ENCODE results near the gene CD226.
"Not testable (repeated sequence)": the region's sequence is repeated elsewhere in the genome, so short reads cannot be mapped to it uniquely, and the experiment has no call there.

Gene CD226

DNA sequence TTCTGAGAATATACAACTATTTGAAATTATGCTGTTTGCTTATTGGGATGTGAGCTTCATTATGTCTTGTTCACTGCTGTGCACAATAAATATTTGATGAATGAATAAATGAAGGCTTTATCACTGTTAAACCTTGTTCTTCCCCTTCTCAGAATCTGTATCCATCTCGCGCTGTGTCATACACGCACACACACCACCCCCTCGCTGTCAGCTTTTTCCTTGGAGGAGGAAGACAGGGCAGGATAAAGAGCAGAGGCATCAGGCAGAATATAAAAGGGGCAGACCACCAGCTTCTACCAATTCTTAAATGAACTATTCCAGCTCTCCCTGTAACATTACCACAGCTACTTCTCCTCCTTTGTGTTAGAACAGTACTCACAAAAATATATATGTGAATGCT lies 75.0 kb downstream of the CD226 start:
- DNase-seq (ENCODE audit: low spot score), result no peak

DNA sequence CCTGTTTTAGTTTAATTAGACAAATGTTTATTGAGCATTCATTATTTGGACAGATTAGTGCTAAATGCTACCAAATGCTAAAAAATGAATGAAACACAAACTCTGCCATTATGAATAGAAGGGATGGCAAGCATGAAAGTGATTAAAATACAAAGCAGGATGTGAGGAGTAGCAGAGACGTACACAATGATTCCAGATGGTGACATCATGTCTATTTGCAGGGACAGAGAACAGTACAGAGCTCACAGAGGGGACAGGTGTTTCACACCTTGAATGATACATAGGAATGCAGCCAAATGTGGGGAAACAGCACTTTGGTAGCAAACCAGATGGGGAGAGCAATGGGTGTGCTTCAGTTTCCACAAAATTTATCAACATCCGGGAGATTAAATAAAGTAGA lies 76.3 kb downstream of the CD226 start:
- no peak for DNase-seq (ENCODE audit: low spot score)

DNA sequence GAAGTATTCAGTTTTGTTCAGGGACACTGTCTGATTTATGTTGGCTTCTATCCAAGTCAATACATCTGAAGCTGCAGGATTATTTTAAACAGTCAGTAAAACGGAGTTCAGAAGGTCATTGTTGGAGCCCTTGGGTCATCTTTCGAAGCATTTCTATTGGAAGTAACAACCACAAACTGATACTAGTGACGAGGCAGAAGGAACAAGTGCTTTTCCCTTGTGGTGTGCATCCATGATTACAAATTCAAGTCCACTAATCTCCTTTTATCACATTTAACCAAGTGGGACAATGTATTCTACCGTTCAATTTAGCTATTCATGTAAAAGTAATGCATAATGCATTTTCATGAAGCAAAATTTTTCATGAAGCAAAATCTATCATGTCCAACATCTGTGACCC lies 76.9 kb downstream of the CD226 start:
- no peak for DNase-seq (ENCODE audit: low spot score)

DNA sequence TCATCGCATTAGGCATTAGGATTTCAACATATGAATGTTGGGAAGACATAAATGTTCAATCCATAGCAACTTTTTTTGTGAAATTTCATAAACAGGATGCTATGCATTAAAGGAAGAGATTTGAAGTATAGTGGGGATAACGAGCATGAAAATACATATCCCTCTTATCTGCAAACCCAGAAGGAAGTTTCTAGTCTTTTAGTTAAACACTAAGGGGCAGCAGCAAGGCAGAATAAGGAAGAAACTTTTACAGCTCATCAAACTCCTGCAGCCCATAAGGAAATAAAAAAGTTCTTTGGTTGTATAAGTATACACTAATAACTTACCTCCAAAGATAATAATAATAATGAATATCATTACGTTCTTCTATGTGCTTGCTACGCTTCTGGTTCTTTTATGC lies 81.5 kb downstream of the CD226 start:
- DNase-seq (ENCODE audit: low spot score), result no peak

DNA sequence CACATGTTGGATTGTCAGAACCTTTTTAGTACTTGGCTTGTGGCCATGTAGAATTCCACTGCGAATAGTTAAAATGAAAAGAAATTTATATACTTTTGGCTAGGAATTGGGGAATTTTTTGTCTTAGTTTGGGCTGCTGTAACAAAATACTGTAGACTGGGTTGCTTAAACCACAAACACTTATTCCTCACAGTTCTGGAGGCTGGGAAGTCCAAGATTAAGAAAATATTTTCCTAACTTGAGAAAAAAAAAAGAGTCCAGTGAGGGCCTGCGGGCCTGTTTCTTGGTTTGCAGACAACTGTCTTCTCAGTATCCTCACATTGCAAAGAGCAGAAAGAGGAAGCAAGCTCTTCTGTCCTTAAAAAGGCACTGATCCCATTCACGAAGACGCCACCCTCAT lies 81.9 kb downstream of the CD226 start:
- DNase-seq (ENCODE audit: low spot score), result no peak

DNA sequence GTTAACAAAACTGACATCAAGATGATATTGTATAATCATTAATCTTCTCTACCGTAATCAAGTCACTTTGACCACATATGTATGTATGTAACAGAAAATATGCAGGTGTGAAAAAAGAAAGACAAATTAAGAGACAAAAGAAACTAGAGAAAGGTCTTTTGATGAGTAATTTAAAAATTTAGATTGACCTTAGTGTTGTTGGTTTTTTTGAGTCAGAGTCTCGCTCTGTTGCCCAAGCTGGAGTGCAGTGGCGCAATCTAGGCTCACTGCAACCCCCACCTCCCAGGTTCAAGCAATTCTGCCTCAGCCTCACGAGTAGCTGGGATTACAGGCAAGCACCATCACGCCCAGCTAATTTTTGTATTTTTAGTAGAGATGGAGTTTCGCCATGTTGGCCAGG lies 82.9 kb downstream of the CD226 start:
- DNase-seq (ENCODE audit: low spot score), result not testable (repeated sequence)

DNA sequence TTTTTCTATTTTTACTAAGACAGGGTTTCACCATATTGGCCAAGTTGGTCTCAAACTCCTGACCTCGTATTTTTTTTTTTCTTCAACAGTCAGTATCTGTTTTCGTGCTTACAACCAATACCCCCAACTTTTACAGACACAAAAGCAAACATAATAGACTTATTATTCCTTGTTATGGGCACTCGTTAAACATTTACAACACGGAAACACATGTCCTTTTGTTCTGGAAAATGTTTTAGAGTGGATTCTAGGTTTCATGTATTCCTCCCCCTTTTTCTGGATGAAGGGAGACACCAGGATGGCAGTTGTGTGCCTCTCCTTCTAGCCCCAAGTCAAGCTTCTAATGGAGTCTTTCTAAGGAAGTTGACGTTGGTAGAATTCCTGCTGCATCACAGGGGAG lies 88.8 kb downstream of the CD226 start:
- DNase-seq (ENCODE audit: low spot score), result no peak

DNA sequence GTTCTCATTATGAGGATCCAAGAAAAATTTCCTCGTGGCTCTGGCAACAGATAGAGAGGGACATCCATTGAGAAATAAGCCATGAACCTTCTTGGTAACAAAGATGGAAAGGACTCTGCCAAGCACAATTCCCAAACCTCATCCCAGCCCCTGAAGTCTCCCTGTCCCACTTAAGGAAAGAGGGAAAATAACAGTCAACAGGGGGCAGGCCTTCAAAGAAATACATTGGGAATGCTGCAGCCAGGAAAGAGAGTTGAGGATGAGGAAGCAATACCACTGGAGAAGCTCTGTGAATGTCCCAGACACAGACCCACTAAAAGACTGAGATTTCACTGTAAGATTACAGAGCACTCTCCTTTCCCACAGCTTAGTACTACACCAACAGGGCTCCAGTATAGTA lies 93.2 kb downstream of the CD226 start:
- no peak for DNase-seq (ENCODE audit: low spot score)

DNA sequence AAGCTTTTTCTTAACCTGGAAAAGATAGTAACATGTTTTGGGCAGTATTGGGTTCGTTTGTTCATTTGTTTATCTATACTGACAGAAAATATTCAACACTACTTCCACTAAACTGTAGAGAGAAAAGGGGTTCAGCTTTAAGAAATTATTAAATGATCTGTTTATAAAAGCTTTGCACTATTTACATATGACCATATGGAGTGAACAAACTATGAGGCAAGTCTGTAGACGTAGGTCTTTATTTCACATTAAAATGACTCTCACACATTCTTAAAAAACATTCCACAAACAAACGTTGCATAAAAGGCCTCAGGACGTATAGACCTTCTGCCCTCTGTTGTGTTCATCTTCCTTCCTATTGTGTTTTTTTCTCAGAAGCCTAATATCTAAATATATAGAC lies 94.6 kb downstream of the CD226 start:
- DNase-seq (ENCODE audit: low spot score), result no peak

DNA sequence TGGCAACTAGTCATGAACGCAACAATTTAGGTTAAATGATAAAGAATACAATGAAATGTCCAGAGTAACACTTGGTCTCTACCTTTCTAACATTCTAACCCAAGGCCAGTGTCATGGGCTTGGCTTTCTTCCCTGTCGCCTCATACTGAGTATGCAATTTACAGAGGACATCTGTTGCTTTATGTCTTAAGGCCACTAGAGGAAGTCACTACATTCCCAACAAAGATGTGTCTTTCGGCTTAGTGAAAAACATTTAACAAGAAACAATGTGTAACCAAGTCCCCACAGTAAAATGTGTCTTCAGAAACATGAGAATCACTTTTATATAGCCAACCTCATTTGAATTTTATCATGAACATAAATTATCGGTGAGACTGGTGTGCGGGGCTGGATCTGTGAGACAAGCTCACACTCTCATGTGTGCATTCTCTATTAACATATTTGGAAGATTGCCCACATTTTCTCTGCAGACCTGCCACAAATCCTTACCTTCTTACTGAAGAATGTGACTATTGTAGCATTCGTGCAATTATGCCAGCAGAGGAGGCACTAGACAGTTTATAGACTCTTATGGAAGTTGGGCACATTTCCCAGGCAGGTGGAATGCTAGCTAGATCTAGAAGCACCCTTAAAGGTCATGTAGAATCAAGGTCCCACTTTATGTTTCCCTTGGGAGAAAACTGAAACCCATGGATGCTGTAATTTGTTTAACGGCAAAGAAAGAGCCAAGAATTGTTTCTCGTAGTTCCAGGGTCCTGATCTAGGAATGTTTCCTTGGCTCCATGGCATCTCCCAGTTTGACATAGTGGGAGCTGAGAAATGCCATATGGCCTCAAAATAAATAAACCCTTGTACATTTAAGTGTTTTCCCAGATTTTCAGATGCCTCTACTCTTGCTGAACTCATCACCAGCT lies 101.8 kb downstream of the CD226 start:
- DNase-seq (ENCODE audit: low spot score), result no peak

DNA sequence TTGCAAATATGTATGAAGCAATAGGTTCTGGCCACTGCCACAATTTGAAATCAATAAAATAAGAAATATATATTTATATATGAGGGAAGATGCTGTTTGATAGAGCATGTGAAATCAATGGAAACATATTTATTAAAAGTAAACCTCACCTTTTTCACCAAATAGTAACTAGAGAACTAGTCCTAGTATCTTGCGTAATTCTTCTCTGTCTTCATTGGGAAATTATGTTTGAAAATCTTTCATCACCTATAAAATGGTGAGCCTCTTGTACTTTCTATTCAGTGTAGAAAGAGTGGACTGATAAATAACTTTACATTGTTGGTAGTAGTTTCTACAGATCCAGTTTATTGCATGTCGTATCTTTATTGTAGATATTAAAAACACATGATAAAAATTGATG lies 103.0 kb downstream of the CD226 start:
- DNase-seq (ENCODE audit: low spot score), result no peak

DNA sequence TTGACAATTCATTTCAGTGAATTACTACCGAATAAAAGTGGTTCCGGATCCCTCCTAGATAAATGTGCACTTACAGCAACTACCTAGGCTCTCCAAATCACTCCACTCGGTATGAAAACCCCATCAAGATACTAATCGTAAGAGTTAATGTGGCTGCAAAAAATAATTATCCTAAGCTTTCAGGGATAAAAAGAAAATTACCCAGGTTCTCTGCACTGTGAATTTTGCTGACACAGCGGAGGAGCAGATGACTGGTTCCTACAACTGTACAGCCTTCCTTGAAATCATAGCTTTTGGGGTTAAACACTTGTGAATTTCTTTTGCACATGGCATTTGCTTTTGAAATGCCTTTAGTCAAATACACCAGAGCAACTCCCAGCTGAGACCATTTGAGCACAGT lies 104.7 kb downstream of the CD226 start:
- no peak for DNase-seq (ENCODE audit: low spot score)

DNA sequence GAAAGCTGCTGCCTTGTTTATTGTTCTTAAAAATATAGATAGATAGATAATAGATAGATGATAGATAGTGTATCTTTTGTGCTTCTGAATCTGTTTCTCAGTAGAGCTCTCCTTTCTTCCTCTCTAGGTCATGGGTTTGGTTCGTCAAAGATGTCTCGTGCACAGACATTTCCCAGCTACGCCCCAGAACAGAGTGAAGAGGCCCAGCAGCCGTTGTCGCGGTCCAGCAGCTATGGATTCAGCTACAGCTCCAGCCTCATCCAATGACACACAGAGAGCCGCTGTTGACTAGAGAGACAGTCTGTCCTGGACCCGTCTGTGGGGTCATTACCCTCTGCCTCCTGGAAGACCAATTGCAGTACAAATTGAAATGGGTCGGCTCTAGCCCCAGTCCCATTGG lies 106.6 kb downstream of the CD226 start:
- DNase-seq (ENCODE audit: low spot score), result no peak

DNA sequence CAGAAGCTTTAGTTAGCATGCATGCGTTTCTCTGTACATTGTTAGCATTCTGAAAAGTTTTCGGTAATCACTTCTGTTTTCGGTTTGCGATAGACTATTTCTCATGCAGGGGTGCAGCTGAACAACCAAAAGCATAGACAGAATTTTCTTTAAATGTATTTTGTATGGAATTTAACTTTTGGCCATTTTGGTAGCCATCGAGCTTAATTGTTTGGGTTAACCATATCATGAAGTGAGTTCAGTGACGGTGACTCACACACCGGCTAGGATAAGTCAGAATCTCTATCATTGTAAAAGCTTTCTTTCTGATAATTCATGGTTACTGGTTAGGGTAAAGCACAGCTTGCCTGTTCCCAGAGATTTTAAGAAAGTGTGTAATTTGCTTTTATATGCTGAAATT lies 107.2 kb downstream of the CD226 start:
- DNase-seq (ENCODE audit: low spot score), result no peak

DNA sequence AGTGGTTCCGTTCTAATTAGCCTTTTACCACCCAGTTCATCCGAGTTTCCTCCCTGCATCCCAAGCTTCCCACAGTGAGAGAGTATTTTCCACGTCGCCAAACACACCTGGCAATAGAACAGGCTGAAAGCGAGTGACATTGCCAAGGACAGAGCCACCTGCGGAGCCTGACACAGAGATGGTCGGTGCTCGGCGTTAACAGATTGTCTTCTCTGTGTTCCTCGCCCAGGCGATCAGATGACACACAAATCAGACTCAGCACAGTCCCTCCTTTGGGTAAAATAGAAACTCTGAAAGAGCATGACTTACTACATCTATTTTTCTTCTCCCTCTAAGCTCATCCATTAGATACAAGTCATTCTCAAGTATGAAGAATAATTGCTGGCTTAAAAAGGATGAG lies 107.7 kb downstream of the CD226 start:
- no peak for DNase-seq (ENCODE audit: low spot score)

DNA sequence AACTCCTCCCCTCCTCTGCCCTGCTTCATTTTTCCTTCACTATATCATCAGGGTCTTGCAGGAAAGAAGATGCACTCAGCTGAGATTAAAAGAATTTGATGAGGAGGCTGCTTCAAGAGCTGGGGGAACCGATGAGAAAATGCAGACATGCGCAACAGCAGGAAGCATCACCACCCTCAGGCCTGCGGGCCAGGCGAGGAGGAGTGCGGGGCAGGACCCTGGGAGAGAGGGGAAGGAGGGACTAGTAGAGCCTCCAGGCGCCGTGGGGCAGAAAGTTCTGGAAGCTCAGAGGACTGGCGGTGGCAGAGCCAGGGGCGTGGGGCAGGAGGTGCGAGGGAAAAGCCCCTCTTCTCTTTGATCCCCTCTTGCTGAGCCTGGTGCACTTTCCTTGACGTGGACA lies 108.2 kb downstream of the CD226 start:
- DNase-seq (ENCODE audit: low spot score), result no peak

DNA sequence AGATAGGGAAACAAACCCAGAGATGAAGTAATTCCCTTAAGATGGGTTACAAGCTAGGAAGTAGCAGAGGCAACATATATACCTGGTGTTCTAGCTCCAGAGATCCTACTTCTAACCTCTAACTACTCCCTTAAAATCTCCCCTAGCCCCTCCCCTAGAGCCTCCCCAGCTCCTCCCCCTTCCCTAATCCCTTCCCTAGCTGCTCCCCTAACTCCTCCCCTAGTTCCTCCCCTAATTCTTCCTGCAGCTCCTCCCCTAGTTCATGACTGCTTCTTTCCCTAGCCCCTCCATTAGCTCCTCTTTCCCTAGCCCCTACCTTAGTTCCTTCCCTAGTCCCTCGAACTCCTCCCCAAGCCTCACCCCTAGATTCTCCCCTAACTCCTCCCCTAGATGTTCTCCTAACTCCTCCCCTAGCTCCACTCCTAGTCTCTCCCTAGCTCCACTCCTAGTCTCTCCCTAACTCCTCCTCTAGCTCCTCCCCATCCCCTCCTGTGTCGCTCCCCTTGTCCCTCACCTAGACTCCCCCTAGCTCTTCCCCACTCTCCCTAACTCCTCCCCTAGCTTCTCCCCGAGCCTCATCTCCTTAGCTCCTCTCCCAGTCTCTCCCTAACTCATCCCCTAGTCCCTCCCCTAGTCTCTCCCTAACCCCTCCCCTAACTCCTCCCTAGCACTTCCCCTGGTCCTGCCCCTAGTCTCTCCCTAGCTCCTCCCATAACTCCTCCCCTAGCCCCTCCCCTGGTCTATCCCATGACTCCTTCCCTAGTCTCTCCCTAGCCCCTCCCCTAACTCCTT lies 108.9 kb downstream of the CD226 start:
- DNase-seq (ENCODE audit: low spot score), result no peak

DNA sequence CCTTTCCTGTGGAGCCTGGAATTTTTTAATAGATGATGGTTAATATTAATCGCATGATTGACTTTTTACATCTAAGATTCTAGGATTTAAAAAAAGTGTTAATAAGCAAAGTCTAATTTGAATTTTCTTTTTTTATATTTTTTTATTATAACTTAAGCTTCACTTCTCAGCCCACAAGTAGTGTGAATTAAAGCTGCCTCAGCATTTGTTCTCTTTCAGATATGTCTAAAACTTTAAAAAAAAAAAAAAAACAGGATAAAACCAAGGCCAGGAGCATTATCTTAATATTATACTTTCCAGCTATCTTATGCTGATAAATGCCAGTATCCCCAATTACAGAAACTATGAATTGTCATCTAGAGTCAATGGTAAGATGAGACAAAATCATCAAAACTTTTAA lies 109.7 kb downstream of the CD226 start:
- no peak for DNase-seq (ENCODE audit: low spot score)

DNA sequence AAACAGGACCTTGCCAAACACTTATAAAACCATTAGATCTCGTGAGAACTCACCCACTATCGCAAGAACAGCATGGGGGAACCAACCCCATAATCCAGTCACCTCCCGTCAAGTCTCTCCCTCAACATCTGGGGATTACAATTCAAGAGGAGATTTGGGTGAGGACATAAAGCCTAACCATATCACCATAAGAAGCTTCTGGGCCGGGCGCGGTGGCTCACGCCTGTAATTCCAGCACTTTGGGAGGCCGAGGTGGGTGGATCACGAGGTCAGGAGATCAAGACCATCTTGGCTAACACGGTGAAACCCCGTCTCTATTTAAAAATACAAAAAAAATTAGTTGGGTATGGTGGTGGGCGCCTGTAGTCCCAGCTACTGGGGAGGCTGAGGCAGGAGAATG lies 112.7 kb downstream of the CD226 start:
- DNase-seq (ENCODE audit: low spot score), result not testable (repeated sequence)

DNA sequence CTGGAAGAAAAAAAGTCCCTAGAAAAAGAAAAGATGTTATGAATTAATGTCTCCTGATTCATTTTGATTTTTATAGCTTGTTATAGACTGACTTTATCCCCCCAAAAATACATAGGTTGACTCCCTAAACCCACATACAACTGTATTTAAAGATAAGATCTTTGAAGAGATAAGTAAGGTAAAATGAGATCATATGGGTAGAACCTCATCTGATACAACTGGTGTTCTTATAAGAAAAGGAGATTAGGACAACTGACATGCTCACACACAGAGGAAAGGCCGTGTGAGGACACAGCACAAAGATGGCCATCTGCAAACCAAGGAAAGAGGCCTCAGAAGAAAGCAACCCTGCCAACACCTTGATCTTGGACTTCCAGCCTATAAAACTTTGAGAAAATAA lies 117.5 kb downstream of the CD226 start:
- no peak for DNase-seq (ENCODE audit: low spot score)

DNA sequence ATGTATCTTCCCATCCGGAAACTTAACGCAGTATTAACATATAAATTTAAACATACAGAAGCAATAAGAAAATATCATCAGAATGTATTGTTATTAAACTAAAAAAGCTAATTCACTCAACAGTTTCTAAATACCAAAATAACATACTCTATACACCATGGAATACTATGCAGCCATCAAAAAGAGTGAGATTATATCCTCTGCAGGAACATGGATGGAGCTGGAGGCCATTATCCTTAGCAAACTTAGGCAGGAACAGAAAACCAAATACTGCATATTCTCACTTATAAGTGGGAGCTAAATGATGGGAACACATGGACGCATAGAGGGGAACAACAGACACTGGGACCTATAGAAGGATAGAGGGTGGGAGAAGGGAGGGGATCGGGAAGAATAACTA lies 127.1 kb downstream of the CD226 start:
- no peak for DNase-seq (ENCODE audit: low spot score)

DNA sequence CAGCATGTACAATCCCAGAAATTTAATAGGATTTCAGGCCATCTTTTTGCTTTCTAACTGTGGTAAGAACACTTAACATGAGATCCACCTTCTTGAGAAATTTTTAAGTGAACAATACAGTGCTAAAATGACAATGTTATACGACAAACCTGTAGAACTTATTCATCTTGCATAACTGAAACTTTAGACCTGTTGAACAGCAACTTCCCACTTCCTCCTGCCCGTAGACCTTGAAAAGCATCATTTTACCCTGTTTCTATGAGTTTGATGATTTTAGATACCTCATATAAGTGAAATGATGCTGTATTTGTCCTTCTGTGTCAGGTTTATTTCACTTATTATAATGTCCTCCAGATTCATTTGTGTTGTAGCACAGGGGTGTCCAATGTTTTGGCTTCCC lies 128.2 kb downstream of the CD226 start:
- no peak for DNase-seq (ENCODE audit: low spot score)

DNA sequence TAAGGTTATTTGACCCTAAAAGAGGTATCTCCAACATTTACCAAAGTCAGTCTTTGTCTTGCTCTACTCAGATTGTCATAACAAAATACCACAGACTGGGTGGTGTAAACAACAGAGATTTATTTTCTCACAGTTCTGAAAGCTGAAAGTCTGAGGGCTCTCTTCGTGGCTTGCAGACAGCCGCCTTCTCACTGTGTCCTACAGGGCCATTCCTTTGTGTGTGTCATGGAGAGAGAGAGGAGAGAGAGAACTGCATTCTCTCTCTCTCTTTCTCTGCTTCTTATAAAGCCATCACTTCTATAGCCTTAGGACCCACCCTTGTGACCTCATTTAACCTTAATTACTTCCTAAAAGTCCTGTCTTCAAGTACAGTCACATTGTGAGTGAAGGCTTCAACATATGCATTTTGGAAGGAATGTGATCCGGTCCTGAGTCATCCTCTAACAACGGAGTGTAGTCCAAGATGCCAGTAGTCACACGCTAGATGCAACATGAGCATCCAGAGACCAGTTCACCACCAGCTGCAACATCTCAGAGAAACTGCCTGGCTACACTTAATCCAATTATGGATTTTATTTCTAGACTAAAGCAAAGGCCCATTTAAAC lies 130.2 kb downstream of the CD226 start:
- no peak for DNase-seq (ENCODE audit: low spot score)
